ENCODE data around the gene TMEFF2.

DNA sequence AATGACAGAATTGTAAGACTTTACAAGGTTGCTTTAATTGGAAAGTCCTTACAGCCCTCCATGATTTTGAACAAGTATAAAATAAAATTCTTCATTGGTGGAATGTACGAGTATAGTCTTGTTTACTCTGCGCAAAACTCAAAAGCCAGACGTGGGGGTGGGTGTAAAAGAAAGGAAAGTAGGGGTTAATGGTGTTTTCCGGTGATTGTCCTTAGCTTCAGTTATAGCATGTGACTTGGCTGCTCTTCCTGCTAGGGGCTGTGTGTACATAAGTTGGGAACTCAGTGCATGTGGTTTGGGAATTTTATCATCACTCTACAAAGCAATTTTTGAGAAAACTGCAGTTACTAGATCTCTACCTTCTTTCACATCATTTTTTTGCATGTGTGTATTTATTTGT, 265.4 kb downstream of the TMEFF2 start:
- TF ChIP-seq POLR2AphosphoS5 (IDR thresholded peaks at IDR 0.05) = no peak
- TF ChIP-seq, protein P1, sequence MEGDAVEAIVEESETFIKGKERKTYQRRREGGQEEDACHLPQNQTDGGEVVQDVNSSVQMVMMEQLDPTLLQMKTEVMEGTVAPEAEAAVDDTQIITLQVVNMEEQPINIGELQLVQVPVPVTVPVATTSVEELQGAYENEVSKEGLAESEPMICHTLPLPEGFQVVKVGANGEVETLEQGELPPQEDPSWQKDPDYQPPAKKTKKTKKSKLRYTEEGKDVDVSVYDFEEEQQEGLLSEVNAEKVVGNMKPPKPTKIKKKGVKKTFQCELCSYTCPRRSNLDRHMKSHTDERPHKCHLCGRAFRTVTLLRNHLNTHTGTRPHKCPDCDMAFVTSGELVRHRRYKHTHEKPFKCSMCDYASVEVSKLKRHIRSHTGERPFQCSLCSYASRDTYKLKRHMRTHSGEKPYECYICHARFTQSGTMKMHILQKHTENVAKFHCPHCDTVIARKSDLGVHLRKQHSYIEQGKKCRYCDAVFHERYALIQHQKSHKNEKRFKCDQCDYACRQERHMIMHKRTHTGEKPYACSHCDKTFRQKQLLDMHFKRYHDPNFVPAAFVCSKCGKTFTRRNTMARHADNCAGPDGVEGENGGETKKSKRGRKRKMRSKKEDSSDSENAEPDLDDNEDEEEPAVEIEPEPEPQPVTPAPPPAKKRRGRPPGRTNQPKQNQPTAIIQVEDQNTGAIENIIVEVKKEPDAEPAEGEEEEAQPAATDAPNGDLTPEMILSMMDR (IDR thresholded peaks at IDR 0.05) = no peak

Measured in upper lobe of left lung (tissue), 4 donors.